GM18499 (cell line): ENCODE data around the gene MRPL57.
"Not testable (repeated sequence)": the region's sequence is repeated elsewhere in the genome, so short reads cannot be mapped to it uniquely, and the experiment has no call there.

Experiments used
- ATAC-seq: cut with Tn5 transposase; IDR thresholded peaks from one replicate; pipeline ENCODE4 v1.9.1; 2021; ENCODE audit warnings: moderate number of reproducible peaks; ENCODE audit not compliant: insufficient read depth, unreplicated experiment

Gene MRPL57

GRCh38 chr13:21176215-21176981 lies at the start of gene MRPL57, which contains the start of gene SKA3:
MRPL57 (plus strand) TSS chr13:21176658; CDS start chr13:21176917, 259 bp downstream.
SKA3 (minus strand) TSS chr13:21176552; CDS start chr13:21176477, 75 bp downstream.
- peak; percentile 68 for ATAC-seq

- ATAC-seq: no peak
Observed at GRCh38 chr13:21130116-21130515, 46.3 kb upstream of the MRPL57 start.

- no peak for ATAC-seq
Observed at GRCh38 chr13:21133077-21133476, 43.4 kb upstream of the MRPL57 start.

GRCh38 chr13:21134475-21134874 lies 42.0 kb upstream of the MRPL57 start:
- ATAC-seq: no peak

- not testable (repeated sequence) for ATAC-seq
Observed at GRCh38 chr13:21135833-21136232, 40.6 kb upstream of the MRPL57 start.

GRCh38 chr13:21137696-21138095 lies 38.8 kb upstream of the MRPL57 start:
- no peak for ATAC-seq

GRCh38 chr13:21138561-21138960 lies 37.9 kb upstream of the MRPL57 start:
- ATAC-seq: no peak

GRCh38 chr13:21139374-21139773 lies 37.1 kb upstream of the MRPL57 start:
- no peak for ATAC-seq

- ATAC-seq: no peak
Observed at GRCh38 chr13:21142766-21143165, 33.7 kb upstream of the MRPL57 start.

- no peak for ATAC-seq
Observed at GRCh38 chr13:21147827-21148226, 28.6 kb upstream of the MRPL57 start.

GRCh38 chr13:21148557-21149258 lies 27.8 kb upstream of the MRPL57 start:
- no peak for ATAC-seq

- ATAC-seq: peak; percentile 60
Observed at GRCh38 chr13:21149568-21149967, 26.9 kb upstream of the MRPL57 start.

GRCh38 chr13:21150013-21150412 lies 26.4 kb upstream of the MRPL57 start:
- no peak for ATAC-seq

- no peak for ATAC-seq
Observed at GRCh38 chr13:21152251-21152899, 24.1 kb upstream of the MRPL57 start.

GRCh38 chr13:21164631-21165030 lies 11.8 kb upstream of the MRPL57 start:
- no peak for ATAC-seq

- ATAC-seq: not testable (repeated sequence)
Observed at GRCh38 chr13:21165606-21166005, 10.9 kb upstream of the MRPL57 start.

GRCh38 chr13:21171420-21171819 lies 5.0 kb upstream of the MRPL57 start:
- ATAC-seq: no peak

GRCh38 chr13:21173767-21174166 lies 2.7 kb upstream of the MRPL57 start:
- ATAC-seq: not testable (repeated sequence)

GRCh38 chr13:21175656-21176214 lies 723 bp upstream of the MRPL57 start:
- no peak for ATAC-seq

GRCh38 chr13:21176982-21177284 lies 475 bp downstream of the MRPL57 start:
- peak; percentile 1 for ATAC-seq

GRCh38 chr13:21181671-21182070 lies 5.2 kb downstream of the MRPL57 start:
- no peak for ATAC-seq
